ENCODE results near the gene ZNF217. TPM values are rescaled to one million over a fixed set of nuclear protein-coding genes. Genes with fewer than 3 reads are reported as not detected.

Gene ZNF217
- total RNA-seq, 1 experiment from 2014 or later: 210 TPM

DNA sequence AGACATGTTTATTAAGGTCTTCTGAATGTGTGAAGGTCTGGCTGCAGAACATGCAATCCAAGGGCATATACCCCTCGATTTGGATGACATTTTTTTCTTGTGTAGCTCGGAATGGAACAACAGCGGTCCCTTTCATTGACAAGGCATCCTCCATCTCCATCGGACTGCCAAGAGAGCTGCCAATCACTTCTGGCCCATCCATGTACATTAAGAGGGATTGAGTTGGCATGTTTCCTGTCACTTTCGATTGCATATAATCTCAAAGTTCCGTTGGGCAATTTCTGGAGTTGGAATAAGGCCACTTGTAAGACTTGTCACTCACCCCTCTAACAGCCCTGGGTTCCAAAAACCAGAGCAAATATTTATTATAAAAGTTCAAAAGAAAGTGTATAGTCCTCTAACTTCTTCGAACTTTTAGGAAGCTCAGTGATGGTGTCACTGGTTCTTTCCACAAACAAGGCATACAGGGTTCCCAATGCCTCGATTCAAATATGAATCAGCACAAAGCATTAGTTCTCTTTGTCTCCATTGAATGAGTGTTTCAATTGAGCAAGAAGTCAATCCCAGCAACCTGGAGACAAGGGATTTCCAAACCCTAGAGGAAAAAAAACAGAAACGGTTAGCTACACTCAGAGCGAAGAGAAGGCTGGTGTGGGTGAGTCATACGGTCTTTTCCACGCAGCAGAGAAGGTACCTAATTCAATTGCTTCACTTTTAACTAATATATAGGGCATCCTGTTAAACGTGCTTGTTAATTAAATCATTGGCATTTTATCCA, 10.9 kb downstream of the ZNF217 start:
- TF ChIP-seq SIN3A (IDR thresholded peaks at IDR 0.05; ENCODE audit: borderline replicate concordance, insufficient read depth, low read depth, low read length): no peak
- no peak for TF ChIP-seq REST (IDR thresholded peaks at IDR 0.05; ENCODE audit: insufficient read depth in 1 of 2, low read depth in 2 of 2, low read length in 1 of 2)
- no peak for TF ChIP-seq CTCF (IDR thresholded peaks at IDR 0.05)
- TF ChIP-seq TCF7L2 (IDR thresholded peaks at IDR 0.05; ENCODE audit: low read depth, low read length): no peak
- TF ChIP-seq POLR2AphosphoS5 (IDR thresholded peaks at IDR 0.05; ENCODE audit: low read depth, low read length): 0 out of 2 replicates have a peak, but pooled peaks have one; percentile 59
- TSS peak; percentile 10 for BruUV-seq (replicated peaks)
- Histone ChIP-seq H3K9me3 (ENCODE audit: control insufficient read depth, insufficient read depth, low read depth, low read length) (no peaks in the 10 kb centered on the region), H3K27me3 (ENCODE audit: control insufficient read depth, insufficient read depth, low read length) (no peaks in the 10 kb centered on the region), H3K27ac (ENCODE audit: low read length) (peak overlapping the region; percentile 100), H3K4me3 (ENCODE audit: low read depth in 2 of 2, low read length in 2 of 2) (peak overlapping the region; percentile 57 to 66), H3K36me3 (ENCODE audit: control insufficient read depth, insufficient read depth, low read length) (peaks cover 27% of the 10 kb centered on the region), H3K4me1 (ENCODE audit: control insufficient read depth, insufficient read depth, low read length) (peaks cover 57% of the 10 kb centered on the region)
- CTCF ChIA-PET: no interaction called here
- DNase-seq (ENCODE audit: low read depth, low spot score) (no peak), ATAC-seq (peak; percentile 2; the same call in 1 of the 2 replicates)
- POLR2A ChIA-PET: interaction anchor here (0.5 to 0.8 kb wide), 2 partner anchors 10 to 174 kb away, joined by 3 read pairs; no protein-coding TSS in a partner anchor
- in situ Hi-C loops (cut with HindIII; ENCODE audit: low pct_unique_long_range_greater_than_20kb, low sequenced_read_pairs) (no loop called here), intact Hi-C loops (cut with micrococcal nuclease; ENCODE audit: unreplicated experiment) (no loop called here)

GRCh38 chr20:53582251-53582570, 11.4 kb downstream of the ZNF217 start:
- no peak for DNase-seq (ENCODE audit: low read depth, low spot score)
- Histone ChIP-seq H3K27me3 (ENCODE audit: control insufficient read depth, insufficient read depth, low read length) (no peaks in the 10 kb centered on the region), H3K4me3 (ENCODE audit: low read depth in 2 of 2, low read length in 2 of 2) (peak overlapping the region; percentile 57 to 66), H3K4me1 (ENCODE audit: control insufficient read depth, insufficient read depth, low read length) (peaks cover 61% of the 10 kb centered on the region), H3K9me3 (ENCODE audit: control insufficient read depth, insufficient read depth, low read depth, low read length) (no peaks in the 10 kb centered on the region), H3K36me3 (ENCODE audit: control insufficient read depth, insufficient read depth, low read length) (peaks cover 32% of the 10 kb centered on the region), H3K27ac (ENCODE audit: low read length) (peak overlapping the region; percentile 100)
- ChIA-PET CTCF (no interaction called here), POLR2A (no interaction called here)
- TF ChIP-seq REST (IDR thresholded peaks at IDR 0.05; ENCODE audit: insufficient read depth in 1 of 2, low read depth in 2 of 2, low read length in 1 of 2) (no peak), SIN3A (IDR thresholded peaks at IDR 0.05; ENCODE audit: borderline replicate concordance, insufficient read depth, low read depth, low read length) (no peak), CTCF (IDR thresholded peaks at IDR 0.05) (no peak)
- intact Hi-C loops (cut with micrococcal nuclease; ENCODE audit: unreplicated experiment): no loop called here
- BruUV-seq (replicated peaks): no TSS peak
- in situ Hi-C loops (cut with HindIII; ENCODE audit: low pct_unique_long_range_greater_than_20kb, low sequenced_read_pairs): no loop called here
- 0 out of 2 replicates have a peak, but pooled peaks have one; percentile 2 for ATAC-seq
